GM12892 (cell line): ENCODE measurements around the gene MAPRE3.

Source experiments
- POLR2A ChIP-seq: IDR thresholded peaks from 2 replicates; pipeline ENCODE4 v1.6.1; 2011; ENCODE audit warnings: low read depth, low read length, control low read depth
- POLR2AphosphoS5 ChIP-seq: IDR thresholded peaks from 2 replicates; pipeline ENCODE4 v1.6.1; 2011; ENCODE audit warnings: low read depth, low read length, control low read depth
- TAF1 ChIP-seq: IDR thresholded peaks from 2 replicates; pipeline ENCODE4 v1.6.1; 2011; ENCODE audit warnings: low read depth, mild to moderate bottlenecking, control low read depth, low read length, borderline replicate concordance

DNA sequence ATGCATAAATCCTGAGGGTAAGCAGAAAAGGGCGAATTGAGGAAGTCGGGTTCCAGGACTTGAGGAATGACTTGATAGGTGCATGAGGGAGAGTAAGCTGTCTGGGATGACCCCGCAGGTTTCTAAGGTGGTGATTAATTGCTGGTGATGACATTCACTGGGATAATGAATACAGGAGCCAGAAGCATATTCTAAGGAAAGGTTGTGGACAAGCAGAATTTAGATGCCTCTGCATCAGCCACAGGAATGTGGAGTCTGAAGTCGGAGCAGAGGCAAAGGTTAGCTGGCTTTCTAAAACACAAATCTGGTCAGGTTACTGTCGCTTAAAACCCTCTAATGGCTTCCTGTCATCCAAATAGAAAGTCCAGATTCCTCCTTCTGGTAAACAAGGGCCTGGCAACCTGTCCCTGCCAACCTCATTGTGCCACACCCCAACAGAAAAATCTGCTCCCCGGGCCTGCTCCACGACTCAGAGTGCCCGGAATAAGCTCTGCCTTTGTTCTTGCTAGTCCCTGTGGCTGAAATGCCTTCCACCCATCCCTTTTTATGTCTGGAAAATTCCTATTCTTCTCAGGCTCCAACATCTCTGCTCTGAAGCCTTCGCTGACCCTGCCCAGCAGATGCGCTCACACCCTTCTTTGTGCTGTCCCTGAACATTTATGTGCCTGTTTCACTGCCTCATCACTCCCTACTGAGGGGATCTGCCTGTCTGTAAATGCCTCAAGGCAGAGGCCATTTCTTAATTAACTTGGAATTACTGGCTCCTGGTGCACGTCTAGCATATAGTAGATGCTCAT lies 51.0 kb downstream of the MAPRE3 start:
- TF ChIP-seq POLR2AphosphoS5 (no peak), TAF1 (no peak), POLR2A (no peak)
